ENCODE measurements around the gene GSE1. TPM values are rescaled to one million over a fixed set of nuclear protein-coding genes. Genes with fewer than 3 reads are reported as not detected.

The GSE1 gene
- total and polyA plus RNA-seq, 9 of the 15 experiments (the other 6 are each of a cell fraction or from before 2014, with no cell fraction given): 12.2 to 244 (median 57.9) TPM

DNA sequence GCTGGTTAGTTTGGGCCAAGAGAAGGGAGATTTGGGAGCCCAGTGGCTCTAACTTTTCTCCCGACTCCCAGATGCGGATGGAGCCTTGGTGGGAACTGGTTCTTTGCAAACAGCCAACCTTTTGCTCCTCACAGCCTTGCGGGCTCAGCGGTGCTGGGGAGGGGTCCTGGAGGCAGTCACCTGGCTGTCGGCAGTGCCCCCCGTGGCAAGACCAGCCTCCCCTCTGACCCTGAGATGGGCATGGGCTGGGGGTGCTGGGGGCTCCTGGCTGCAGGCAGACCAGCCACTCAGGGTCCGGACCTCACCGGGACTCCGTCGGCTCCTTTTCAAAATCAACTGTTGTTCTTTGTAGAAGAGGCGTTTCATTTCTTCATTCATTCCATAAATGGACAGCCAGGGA is 21.7 kb upstream of the GSE1 start:
- DNase-seq (ENCODE audit: extremely low read depth in 1 of 4, low spot score in 3 of 4): no peak
- Histone ChIP-seq H3K9ac (ENCODE audit: insufficient read depth in 1 of 2, low read depth in 2 of 2, low read length in 2 of 2) (peak overlapping the region in 1 of 2 experiments; percentile 53; a peak in 2 of 4 replicates), H3K4me3 (no peak overlapping the region), H3K9me3 (replicated peaks; ENCODE audit: control insufficient read depth, insufficient read depth, low read depth, low read length) (no peaks in the 10 kb centered on the region), H4K20me1 (replicated peaks; ENCODE audit: control insufficient read depth, insufficient read depth, low read length) (peaks cover 85% of the 10 kb centered on the region), H2AFZ (ENCODE audit: low read depth, low read length) (no peak overlapping the region), H3K79me2 (ENCODE audit: control insufficient read depth, insufficient read depth, low read length) (peaks cover 98% of the 10 kb centered on the region), H3K4me2 (ENCODE audit: insufficient read depth, low read length) (no peak overlapping the region), H3K27me3 (ENCODE audit: control insufficient read depth in 2 of 2, insufficient read depth in 2 of 2, low read length in 2 of 2) (no peaks in the 10 kb centered on the region; a peak in 1 of 5 replicates), H3K36me3 (ENCODE audit: control insufficient read depth, insufficient read depth, low read length) (peaks cover 72% of the 10 kb centered on the region), H3K4me1 (replicated peaks in 1 of 2; ENCODE audit: control insufficient read depth in 2 of 2, insufficient read depth in 2 of 2, low read length in 2 of 2) (peaks cover 41 to 70% of the 10 kb centered on the region in 2 experiments), H3K27ac (ENCODE audit: extremely low read depth, low read depth, low read length) (peak overlapping the region; percentile 30; the same call in 1 of the 3 replicates), H3K9me1 (ENCODE audit: control insufficient read depth, insufficient read depth, low read length) (peaks cover 12% of the 10 kb centered on the region)
- no TSS peak for BruUV-seq (replicated peaks)
- TF ChIP-seq IFI16 (CRISPR knock-in tag; IDR thresholded peaks at IDR 0.05): no peak
- TF ChIP-seq RBM25 (IDR thresholded peaks at IDR 0.05; ENCODE audit: low read depth, low read length, severe bottlenecking): no peak
- no peak for TF ChIP-seq ZBTB1 (CRISPR knock-in tag; IDR thresholded peaks at IDR 0.05; ENCODE audit: borderline replicate concordance, low read depth)
- TF ChIP-seq HNRNPLL (IDR thresholded peaks at IDR 0.05; ENCODE audit: low read depth, low read length, poor library complexity, severe bottlenecking): no peak
- no peak for TF ChIP-seq XRCC4 (IDR thresholded peaks at IDR 0.05; ENCODE audit: extremely low read depth, insufficient read depth, insufficient read length)
- no peak for TF ChIP-seq THRAP3 (IDR thresholded peaks at IDR 0.05; ENCODE audit: borderline replicate concordance)
- no peak for TF ChIP-seq SRF (CRISPR knock-in tag; IDR thresholded peaks at IDR 0.05)
- TF ChIP-seq ZNF444 (CRISPR knock-in tag; IDR thresholded peaks at IDR 0.05): no peak
- TF ChIP-seq NONO (IDR thresholded peaks at IDR 0.05; ENCODE audit: low read depth in 2 of 2, low read length in 1 of 2): no peak
- TF ChIP-seq MCM7 (IDR thresholded peaks at IDR 0.05): no peak
- no peak for TF ChIP-seq PHF21A (IDR thresholded peaks at IDR 0.05; ENCODE audit: borderline replicate concordance, low read depth)
- TF ChIP-seq ZNF23 (CRISPR knock-in tag; IDR thresholded peaks at IDR 0.05): no peak
- no peak for TF ChIP-seq ZBED1 (IDR thresholded peaks at IDR 0.05)
- TF ChIP-seq GATAD2A (IDR thresholded peaks at IDR 0.05): no peak
- TF ChIP-seq SMARCE1 (IDR thresholded peaks at IDR 0.05): no peak
- TF ChIP-seq STAG1 (CRISPR knock-in tag; IDR thresholded peaks at IDR 0.05; ENCODE audit: borderline replicate concordance): no peak
- no peak for TF ChIP-seq ARID3A (IDR thresholded peaks at IDR 0.05; ENCODE audit: borderline replicate concordance, low read depth, low read length)
- 90% methylated on average over 11 of the region's 11 CpGs for WGBS (ENCODE audit: insufficient coverage, low coverage, missing lambda C conversion rate)
- intact Hi-C loops (cut with micrococcal nuclease) (no loop called here), in situ Hi-C loops (cut with MboI) (no loop called here)
- ChIA-PET CTCF (ENCODE audit: low intra/inter-chr PET ratio) (no interaction called here), POLR2A (interaction anchor here (0.8 to 2.1 kb wide), 2 partner anchors 10 to 56 kb away, joined by 4 to 12 read pairs; no protein-coding TSS in a partner anchor)
- no peak for ATAC-seq
- no peak for FAIRE-seq
